GM12872 (cell line): ENCODE measurements around the gene KCTD5.

Source experiments
- TF ChIP-seq, protein P1 (sequence below): IDR thresholded peaks from 3 replicates; pipeline ENCODE4 v1.5.1; 2011; ENCODE audit warnings: low read depth, mild to moderate bottlenecking, low read length, moderate library complexity; ENCODE audit not compliant: insufficient read depth

KCTD5 gene

DNA sequence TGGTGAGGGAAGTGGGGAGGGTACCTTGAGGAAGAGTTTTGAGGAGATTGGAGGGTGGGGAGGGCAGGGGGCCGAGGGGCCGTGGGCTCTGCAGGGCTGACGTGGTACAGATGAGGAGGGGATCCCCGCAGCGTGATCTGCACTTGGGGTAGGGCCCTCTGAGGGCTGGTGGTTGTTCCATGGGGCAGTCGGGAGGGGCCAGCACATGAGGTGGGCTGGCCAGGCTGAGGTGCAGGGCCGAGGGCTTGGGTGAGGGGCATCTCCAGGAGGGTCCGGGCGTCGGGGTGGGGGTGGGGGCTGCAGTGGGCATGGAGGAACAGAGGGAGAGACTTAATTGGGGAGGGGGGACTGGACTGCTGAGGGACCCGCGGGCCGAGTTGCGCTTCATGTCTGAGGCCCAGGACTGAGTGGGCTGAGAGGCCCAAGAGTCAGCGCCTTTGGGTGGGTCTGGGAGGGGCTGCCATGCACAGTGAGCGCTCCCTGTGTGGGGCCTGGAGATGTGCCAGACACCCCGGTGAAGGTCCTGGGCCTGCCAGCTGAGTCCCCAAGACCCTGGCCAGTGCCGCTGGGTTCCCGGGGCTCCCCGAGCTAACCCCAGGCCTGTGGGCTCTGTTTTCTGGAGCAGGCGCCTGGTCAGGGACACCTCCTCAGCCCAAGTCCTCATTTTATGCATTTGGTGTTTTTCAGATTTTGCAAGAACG, 24.4 kb downstream of the KCTD5 start:
- TF ChIP-seq, protein P1, sequence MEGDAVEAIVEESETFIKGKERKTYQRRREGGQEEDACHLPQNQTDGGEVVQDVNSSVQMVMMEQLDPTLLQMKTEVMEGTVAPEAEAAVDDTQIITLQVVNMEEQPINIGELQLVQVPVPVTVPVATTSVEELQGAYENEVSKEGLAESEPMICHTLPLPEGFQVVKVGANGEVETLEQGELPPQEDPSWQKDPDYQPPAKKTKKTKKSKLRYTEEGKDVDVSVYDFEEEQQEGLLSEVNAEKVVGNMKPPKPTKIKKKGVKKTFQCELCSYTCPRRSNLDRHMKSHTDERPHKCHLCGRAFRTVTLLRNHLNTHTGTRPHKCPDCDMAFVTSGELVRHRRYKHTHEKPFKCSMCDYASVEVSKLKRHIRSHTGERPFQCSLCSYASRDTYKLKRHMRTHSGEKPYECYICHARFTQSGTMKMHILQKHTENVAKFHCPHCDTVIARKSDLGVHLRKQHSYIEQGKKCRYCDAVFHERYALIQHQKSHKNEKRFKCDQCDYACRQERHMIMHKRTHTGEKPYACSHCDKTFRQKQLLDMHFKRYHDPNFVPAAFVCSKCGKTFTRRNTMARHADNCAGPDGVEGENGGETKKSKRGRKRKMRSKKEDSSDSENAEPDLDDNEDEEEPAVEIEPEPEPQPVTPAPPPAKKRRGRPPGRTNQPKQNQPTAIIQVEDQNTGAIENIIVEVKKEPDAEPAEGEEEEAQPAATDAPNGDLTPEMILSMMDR, result no peak

DNA sequence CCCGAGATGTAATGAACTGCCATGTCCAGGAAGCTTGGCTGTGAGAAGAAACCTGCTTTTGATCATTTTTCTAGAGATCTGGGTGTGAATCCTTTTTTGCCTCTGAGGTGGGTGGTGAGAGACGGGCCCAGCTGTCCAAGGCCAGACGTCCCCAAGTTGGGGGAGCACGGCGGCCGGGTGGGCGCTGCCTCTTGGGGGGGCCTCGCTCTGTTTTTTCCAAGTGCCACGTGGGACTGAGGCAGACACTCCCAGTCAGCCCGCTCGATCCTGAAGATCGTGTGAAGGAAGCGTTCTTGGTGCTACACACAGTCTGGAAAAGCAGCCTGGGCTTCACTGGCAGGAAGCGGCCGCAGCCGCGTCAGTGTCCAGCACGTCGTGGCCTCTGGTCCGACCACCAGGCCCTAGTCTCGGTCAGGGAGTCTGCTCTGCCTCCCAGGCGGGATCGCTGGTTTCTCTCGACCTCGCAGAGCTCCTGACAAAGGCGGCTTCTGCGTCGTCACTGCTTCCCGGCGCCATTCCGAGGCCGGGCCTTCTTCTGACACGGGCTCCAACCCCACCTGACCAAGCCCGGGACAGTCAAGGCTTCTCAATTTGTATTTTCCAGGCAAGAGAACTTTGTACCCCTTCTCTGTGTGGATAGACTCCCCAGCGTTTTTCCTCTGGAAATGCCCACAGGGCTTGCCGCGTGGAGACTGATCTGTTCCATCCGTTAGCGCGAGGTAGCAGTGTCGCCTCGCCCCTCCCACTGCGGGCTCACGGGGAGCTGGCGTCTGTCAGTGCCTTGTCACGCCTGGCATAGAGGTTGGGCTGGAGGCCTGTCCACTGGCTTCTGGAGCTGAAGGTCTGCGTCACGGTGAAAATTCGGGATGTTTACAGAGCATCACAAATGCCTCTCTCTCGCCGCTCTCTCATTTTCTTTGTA, 25.3 kb downstream of the KCTD5 start:
- TF ChIP-seq, protein P1, result no peak

DNA sequence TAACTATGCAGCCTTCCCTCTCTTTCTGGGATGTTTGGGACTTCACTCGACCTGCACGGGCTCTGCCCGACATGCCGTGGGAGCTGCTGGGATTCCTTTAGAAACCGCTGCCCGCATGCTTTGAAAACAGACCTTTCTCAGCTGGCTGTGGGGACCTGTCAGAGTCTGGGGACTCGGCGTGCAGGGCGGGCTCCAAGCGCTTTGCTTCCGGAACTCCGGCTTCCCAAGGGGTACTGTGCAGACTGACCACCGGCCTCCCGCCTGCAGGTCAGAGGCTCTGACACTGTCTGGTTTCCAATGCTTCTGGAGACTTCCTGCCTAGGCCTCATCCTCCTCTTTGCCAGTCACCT, 25.9 kb downstream of the KCTD5 start:
- TF ChIP-seq, protein P1, result no peak

DNA sequence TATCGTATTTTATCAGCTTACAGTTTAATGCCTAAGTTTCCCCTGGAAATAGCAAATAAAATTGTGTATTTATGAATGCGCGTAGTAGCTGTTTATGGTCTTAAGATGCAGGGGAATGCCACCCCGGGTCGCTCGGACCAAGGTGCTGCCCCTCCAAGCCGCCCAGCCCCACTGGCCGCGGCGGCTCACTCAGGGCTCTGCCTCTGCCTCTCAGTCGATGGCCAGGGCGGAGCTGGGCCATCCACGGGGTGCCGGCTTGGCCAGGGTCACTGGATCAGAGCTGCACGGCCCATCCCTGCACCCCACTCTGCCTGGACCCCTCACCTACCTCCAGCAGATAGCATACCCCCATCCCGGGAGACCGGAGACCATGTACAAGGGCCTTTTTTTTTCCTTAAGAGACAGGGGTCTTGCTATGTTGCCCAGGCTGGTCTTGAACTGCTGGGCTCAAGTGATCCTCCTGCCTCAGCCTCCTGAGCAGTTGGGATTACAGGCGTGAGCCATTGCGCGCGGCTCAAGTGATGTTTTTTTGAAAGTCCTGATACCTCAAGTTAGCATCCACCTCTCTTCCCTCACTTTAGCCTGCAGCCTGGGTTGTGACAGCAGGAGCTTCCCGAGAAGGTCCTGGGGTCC, 26.7 kb downstream of the KCTD5 start:
- TF ChIP-seq, protein P1, result no peak

DNA sequence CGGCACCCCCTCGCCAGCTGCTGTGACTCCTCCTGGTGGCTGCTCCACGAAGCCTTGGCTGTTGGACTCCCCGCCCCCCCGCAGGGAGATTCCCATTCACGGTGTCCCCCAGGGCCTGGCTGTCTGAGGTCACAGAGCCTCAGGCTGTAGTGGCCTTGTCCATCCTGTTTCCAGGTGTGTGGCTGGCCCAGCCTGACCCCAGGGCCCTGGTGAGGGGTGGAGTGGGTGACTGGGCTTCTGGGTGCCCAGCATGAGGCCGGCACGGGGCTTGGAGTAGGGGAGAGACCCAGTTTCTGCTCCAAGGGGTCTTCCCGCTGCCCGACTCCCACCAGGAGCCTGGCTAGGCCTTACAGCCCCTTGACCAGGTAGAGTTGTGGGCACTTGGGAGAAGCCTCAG, 27.3 kb downstream of the KCTD5 start:
- TF ChIP-seq, protein P1, result no peak

DNA sequence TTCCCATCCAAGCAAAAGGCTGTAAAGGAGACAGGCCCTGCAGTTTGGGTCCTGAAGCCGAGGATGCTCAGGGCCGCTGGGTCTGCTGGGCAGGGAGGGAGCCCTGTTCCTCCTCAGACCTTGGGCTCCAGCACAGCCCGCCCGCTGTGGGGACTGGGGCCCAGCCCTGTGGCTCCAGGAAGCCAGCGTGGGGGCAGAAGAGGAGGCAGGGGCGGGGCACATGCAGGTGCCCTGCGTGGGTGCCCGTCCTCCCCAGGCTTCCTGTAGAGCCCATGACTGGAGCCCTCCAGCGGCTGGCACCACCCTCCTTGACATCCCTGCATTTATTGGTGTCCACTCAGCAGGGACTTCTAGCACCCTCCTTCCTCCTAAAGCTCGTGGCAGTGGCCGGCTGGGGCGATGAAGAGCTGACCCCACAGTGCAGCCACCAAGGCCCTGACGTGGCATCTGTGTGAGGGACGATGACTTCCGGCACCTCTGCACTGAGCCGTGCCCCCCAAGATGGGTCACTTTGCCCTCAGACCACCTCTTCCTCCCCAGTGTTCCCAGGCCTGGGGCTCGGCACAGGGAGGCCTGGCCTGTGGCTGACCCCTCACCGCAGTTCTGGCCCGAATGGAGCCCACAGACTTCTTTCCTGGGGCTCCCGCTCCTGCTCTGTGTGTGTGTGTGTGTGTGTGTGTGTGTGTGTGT, 27.8 kb downstream of the KCTD5 start:
- TF ChIP-seq, protein P1, result no peak
